ENCODE results near the gene MYH9.

The MYH9 gene

DNA sequence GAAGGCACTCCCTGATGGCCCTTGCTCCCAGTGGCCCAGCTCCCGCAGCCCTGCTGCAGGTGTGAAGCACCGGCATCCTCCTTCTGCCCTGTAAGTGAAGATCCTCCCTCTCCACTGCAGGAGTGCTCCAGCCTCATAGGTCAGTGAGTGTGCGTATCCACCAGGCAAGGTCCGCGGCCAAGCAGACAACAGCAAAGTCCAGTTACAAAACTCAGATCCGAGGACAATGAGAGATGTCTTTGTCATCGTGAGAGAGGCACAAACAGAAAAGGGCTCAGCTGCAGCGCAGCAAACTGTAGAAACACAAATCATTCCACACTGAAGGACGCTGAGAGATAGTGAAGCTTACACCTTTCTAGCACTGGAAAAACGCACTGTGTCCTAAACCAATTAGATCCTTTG is 46.1 kb downstream of the MYH9 start:
- Histone ChIP-seq H3K9me3 (ENCODE audit: control insufficient read depth, insufficient read depth, low read length) (no peaks in the 10 kb centered on the region), H3K4me2 (ENCODE audit: low read length) (no peak overlapping the region), H3K4me1 (ENCODE audit: control insufficient read depth, low read length) (peaks cover 31% of the 10 kb centered on the region), H3F3A (ENCODE audit: control insufficient read depth, insufficient read depth) (peaks cover 5% of the 10 kb centered on the region; the same call in 1 of the 2 replicates), H3K27me3 (ENCODE audit: control insufficient read depth, low read length) (no peaks in the 10 kb centered on the region), H4K20me1 (ENCODE audit: control insufficient read depth, insufficient read depth, low read depth, low read length) (peaks cover 11% of the 10 kb centered on the region; the same call in 1 of the 2 replicates), H3K36me3 (ENCODE audit: control insufficient read depth, low read length) (peaks cover 91% of the 10 kb centered on the region), H3K79me2 (ENCODE audit: control insufficient read depth, low read length) (peaks cover 95% of the 10 kb centered on the region), H3K27ac (ENCODE audit: low read depth, low read length) (no peak overlapping the region), H3K4me3 (ENCODE audit: low read length) (no peak overlapping the region), H3K9me2 (replicated peaks; ENCODE audit: control insufficient read depth, low read length) (no peaks in the 10 kb centered on the region)
- no peak for TF ChIP-seq EZH2phosphoT487 (IDR thresholded peaks at IDR 0.05; ENCODE audit: borderline replicate concordance, low read length)
- TF ChIP-seq, protein P1, sequence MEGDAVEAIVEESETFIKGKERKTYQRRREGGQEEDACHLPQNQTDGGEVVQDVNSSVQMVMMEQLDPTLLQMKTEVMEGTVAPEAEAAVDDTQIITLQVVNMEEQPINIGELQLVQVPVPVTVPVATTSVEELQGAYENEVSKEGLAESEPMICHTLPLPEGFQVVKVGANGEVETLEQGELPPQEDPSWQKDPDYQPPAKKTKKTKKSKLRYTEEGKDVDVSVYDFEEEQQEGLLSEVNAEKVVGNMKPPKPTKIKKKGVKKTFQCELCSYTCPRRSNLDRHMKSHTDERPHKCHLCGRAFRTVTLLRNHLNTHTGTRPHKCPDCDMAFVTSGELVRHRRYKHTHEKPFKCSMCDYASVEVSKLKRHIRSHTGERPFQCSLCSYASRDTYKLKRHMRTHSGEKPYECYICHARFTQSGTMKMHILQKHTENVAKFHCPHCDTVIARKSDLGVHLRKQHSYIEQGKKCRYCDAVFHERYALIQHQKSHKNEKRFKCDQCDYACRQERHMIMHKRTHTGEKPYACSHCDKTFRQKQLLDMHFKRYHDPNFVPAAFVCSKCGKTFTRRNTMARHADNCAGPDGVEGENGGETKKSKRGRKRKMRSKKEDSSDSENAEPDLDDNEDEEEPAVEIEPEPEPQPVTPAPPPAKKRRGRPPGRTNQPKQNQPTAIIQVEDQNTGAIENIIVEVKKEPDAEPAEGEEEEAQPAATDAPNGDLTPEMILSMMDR (IDR thresholded peaks at IDR 0.05; ENCODE audit: low read depth, low read length, poor library complexity, severe bottlenecking) = no peak

DNA sequence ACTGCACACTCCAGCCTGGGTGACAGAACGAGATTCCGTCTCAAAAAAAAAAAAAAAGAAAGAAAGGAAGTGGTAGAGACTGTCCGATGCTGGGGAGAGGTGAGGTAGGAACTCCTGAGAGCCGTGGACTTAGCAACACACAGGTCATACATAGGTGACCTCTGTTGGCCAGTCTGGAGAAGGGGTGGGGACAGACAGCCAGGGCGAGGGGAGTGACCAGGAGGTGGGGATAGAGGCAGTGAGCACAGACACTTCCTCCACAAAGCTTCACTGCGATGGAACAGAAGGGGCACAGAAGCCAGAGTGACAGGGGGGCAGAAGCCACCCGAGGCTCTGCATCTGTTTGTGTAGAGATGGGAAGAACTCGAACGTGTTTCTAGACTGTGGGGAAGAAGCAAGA is 47.1 kb downstream of the MYH9 start:
- peaks cover 8% of the 10 kb centered on the region for H3F3A ChIP-seq (ENCODE audit: control insufficient read depth, insufficient read depth)
- peaks cover 95% of the 10 kb centered on the region for H3K79me2 ChIP-seq (ENCODE audit: control insufficient read depth, low read length)
- H3K4me3 ChIP-seq (ENCODE audit: low read length) = no peak overlapping the region
- H3K27me3 ChIP-seq (ENCODE audit: control insufficient read depth, low read length) = no peaks in the 10 kb centered on the region
- H3K9me3 ChIP-seq (ENCODE audit: control insufficient read depth, insufficient read depth, low read length) = no peaks in the 10 kb centered on the region
- H4K20me1 ChIP-seq (ENCODE audit: control insufficient read depth, insufficient read depth, low read depth, low read length) = peaks cover 11% of the 10 kb centered on the region; the same call in 1 of the 2 replicates
- H3K4me2 ChIP-seq (ENCODE audit: low read length) = no peak overlapping the region
- no peak for TF ChIP-seq EZH2phosphoT487 (IDR thresholded peaks at IDR 0.05; ENCODE audit: borderline replicate concordance, low read length)
- TF ChIP-seq, protein P1 (IDR thresholded peaks at IDR 0.05; ENCODE audit: low read depth, low read length, poor library complexity, severe bottlenecking) = no peak
- peaks cover 92% of the 10 kb centered on the region for H3K36me3 ChIP-seq (ENCODE audit: control insufficient read depth, low read length)
- no peak overlapping the region for H3K27ac ChIP-seq (ENCODE audit: low read depth, low read length)
- H3K4me1 ChIP-seq (ENCODE audit: control insufficient read depth, low read length) = peaks cover 41% of the 10 kb centered on the region
- no peaks in the 10 kb centered on the region for H3K9me2 ChIP-seq (replicated peaks; ENCODE audit: control insufficient read depth, low read length)

DNA sequence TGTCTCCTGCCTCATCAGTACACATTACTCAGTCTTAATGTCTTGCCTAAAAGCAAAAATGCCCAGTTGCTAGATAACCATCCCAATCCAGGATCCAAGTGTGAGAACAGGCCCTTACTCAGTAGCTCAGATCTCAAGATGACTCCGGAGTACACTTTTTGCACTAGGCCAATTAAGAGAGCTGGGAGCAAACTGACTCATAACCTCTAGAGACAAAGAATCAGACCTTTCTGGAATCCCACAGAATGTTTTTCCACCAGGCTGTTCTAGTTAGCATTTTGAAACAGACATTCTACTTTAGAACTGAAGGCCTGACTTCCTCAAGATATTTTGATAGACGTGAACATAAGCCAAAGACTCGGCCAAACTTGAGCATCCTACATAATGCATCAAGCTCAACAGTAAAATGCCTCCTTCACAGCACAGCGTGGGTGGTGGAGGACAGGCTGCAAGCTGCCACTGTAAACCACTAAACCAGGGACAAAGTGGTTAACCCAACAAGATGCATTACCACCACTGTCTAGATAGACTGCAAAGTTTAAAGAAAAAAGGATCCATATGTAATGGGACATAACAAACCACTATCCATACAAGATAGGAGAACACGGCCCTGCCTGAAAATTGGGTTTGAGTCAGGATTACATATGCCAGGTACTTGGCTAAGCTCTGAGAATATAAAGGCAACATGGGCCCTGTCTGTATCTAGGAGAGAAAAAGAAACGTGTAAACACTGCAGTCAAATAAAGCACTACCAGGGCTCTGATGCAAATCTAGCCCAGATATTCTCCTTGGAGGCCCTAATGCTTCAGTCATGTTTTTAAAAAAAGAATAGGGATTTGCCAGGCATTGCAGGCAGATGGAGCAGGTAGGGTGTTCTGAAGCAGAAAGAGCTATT is 48.3 kb downstream of the MYH9 start:
- Histone ChIP-seq H3K27me3 (ENCODE audit: control insufficient read depth, low read length) (no peaks in the 10 kb centered on the region), H3K9me2 (replicated peaks; ENCODE audit: control insufficient read depth, low read length) (no peaks in the 10 kb centered on the region), H3K4me1 (ENCODE audit: control insufficient read depth, low read length) (peaks cover 53% of the 10 kb centered on the region), H3K4me3 (ENCODE audit: low read length) (no peak overlapping the region), H4K20me1 (ENCODE audit: control insufficient read depth, insufficient read depth, low read depth, low read length) (peaks cover 11% of the 10 kb centered on the region; the same call in 1 of the 2 replicates), H3K4me2 (ENCODE audit: low read length) (no peak overlapping the region), H3K27ac (ENCODE audit: low read depth, low read length) (no peak overlapping the region), H3K36me3 (ENCODE audit: control insufficient read depth, low read length) (peaks cover 95% of the 10 kb centered on the region), H3K9me3 (ENCODE audit: control insufficient read depth, insufficient read depth, low read length) (no peaks in the 10 kb centered on the region), H3F3A (ENCODE audit: control insufficient read depth, insufficient read depth) (peaks cover 12% of the 10 kb centered on the region), H3K79me2 (ENCODE audit: control insufficient read depth, low read length) (peaks cover 95% of the 10 kb centered on the region)
- TF ChIP-seq, protein P1 (IDR thresholded peaks at IDR 0.05; ENCODE audit: low read depth, low read length, poor library complexity, severe bottlenecking) = no peak
- TF ChIP-seq EZH2phosphoT487 (IDR thresholded peaks at IDR 0.05; ENCODE audit: borderline replicate concordance, low read length) = no peak

All from DOHH2 (cell line).